DMS 273 treated with DMSO at 0.1 percent for 48 hours (cell line): ENCODE measurements around the gene FAM153A.
"Not testable (repeated sequence)": the region's sequence is repeated elsewhere in the genome, so short reads cannot be mapped to it uniquely, and the experiment has no call there.

Experiments used
- DNase-seq: peaks from one replicate; lab custom pipeline; 2025; lab: John Stamatoyannopoulos, UW

FAM153A gene

GRCh38 chr5:177782792-177783633 lies at the start of gene FAM153A:
FAM153A (minus strand) TSS chr5:177782899.
- not testable (repeated sequence) for DNase-seq

DNA sequence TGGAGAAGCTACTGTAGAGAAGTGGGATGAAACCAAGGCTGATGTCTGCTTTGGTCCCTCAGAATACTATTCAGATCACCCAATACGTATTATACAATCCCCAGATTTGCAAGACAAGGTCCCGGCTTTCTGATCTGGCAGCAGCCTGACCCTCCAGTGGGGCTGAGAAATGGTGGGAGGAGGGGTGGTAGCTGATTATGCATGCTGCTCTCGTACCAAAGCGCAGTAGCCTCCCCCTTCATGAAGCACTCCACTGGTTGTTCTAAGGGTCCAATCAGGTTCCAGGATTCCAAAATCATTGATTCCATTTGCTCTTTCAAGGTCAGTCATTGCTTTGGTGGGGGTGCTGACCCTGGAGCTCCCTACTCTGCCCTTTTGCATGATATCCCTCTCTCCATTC lies 49.6 kb upstream of the FAM153A start:
- not testable (repeated sequence) for DNase-seq

DNA sequence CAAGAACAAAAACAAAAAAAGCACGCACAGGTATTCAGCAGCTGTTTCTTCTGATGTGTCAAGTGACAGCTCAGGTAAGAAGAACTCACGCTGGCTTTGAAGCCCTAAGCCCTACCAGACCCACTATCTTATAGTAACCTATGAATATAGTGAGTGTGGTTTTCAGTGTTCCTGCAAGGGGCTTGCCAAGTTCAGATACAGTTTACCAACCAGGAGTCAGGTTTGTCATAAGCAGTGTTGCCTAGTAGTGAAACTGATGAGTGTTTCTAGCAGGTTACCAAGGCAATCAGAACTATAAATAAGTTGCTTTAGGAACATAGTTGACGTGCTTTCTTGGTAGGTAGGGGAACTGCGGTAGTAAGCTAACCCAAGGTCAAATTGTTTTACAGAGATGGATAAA lies 43.4 kb upstream of the FAM153A start:
- DNase-seq, result not testable (repeated sequence)

- not testable (repeated sequence) for DNase-seq
Measured at GRCh38 chr5:177824776-177825175, 42.1 kb upstream of the FAM153A start.

DNA sequence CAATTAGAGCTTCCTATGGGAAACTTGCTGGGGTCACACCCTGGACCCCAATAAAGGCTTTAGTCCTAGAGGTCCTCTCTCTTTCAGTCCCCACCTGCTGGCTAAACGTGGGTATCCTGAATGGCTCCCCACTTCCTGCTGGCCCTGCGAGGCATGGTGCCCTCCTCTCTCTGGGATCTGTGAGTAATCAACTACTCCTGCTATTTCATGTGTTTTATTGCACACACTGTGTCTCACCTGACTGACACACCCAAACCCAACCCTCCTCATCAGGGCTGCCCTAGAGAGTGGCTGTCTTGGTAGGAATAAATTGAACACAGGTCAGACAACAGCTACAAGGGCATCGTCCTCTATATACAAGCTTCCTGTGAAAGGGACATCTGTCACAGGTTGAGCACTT lies 39.8 kb upstream of the FAM153A start:
- not testable (repeated sequence) for DNase-seq

DNA sequence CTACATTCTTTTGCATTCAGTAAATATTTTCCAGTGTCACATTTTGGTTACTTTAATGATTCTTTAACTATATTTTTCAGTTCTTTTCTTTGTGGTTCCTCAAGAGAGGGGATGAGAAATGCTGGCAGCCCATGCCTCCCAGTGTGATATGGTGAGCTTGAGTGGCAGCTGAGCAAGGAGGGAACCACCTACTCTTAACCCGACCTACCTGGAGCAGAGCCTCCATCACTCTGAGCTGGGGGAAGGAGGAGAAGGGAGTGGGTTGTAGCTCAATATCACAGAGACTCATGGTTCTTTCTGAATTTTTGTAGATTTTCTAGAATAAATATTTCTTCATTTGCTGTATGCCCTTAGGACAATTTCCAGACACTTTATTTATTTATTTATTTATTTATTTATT lies 37.0 kb upstream of the FAM153A start:
- DNase-seq, result not testable (repeated sequence)

DNA sequence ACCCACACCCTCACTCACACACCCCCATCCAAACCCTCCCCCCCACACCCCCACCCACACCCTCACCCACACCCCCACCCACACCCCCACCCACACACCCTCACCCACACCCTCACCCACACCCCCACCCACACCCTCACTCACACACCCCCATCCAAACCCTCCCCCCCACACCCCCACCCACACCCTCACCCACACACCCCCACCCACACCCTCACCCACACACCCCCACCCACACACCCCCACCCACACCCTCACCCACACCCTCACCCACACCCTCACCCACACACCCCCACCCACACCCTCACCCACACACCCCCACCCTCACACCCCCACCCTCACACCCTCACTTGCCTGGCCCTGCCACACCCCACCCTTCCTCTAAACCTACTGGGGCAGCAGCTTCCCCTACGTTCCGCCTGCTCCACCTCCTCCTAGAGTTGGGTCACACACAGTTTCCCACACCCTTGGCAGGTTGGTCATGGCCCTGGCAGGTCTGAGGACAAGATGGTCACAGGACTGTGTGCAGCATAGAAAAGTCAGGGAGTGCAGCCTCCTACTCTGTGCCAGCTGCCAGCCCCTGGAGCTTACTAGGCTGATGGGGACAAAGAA lies 30.2 kb upstream of the FAM153A start:
- DNase-seq, result not testable (repeated sequence)

- DNase-seq, result not testable (repeated sequence)
Measured at GRCh38 chr5:177812160-177812743, 29.6 kb upstream of the FAM153A start.

DNA sequence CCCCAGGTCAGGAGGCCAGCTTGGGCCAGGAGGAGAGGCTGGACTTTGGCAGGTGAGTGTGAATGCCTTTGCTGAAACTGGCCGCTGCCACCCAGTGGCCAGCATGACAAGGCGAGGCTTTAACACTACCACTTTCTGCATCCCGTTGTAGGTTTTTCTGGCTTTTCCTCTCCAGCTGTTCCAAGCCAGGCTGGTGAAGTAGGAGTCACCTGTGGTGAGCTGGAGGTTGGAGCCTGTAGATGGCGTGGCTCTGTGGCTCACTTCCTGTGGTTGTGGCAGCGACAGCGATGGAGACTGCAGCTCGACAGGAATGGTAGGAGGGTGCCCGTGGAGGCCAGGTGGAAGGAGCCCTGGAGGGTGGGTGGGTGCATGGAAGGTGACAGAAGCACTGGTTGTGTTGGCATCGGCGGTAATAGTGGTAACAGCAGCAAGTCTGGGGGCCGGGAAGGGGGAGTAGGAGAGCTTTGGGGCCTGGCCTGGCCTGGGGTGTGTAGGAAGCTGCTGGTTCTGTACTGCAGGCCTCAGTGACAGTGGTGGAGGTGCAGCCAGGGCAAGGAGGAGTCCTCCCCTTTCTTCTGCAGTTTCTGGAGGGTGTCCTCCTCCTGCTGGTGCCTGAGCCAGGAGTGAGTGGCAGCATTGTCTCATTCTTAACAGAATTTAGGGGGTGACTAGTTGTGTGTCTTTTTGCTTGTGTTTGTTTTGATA lies 26.7 kb upstream of the FAM153A start:
- not testable (repeated sequence) for DNase-seq

- DNase-seq, result not testable (repeated sequence)
Measured at GRCh38 chr5:177808420-177808819, 25.7 kb upstream of the FAM153A start.

DNA sequence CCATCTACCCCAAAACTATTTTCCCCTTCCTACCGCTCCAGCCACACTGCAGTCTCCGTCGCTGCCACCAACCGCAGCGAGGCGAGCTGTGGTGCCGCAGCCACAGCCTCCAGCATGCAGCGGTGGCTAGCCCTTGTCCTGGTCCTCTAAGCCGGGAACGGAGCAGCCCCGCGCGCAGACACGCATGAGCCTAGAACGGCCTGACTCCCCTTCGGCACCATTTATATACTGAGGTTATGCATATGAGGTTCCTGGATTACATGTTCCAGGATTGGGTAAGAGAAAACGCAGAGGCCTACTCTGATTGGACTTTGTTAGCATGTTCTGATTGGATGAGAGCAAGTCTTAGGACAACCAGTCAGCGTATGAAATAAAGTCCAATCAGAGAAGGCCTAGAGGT lies 24.6 kb upstream of the FAM153A start:
- not testable (repeated sequence) for DNase-seq

DNA sequence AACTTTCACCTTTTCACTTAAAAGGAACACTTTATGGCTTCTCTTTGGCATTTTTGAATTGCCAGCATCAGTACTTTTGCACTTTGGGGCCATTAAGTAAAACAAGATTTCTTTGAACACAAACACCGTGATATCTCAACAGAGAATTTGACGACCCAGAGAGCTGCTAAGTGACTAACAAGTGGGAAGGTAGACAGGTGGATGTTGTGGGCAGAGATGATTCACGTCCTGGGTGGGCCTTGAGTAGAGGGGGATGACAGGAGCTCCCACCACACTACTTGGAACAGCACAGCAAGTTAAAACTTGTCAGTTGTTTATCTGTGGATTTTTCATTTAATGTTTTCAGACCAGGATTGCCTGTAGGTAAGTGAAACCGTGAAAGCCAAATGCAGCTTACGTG lies 18.7 kb upstream of the FAM153A start:
- DNase-seq, result not testable (repeated sequence)

DNA sequence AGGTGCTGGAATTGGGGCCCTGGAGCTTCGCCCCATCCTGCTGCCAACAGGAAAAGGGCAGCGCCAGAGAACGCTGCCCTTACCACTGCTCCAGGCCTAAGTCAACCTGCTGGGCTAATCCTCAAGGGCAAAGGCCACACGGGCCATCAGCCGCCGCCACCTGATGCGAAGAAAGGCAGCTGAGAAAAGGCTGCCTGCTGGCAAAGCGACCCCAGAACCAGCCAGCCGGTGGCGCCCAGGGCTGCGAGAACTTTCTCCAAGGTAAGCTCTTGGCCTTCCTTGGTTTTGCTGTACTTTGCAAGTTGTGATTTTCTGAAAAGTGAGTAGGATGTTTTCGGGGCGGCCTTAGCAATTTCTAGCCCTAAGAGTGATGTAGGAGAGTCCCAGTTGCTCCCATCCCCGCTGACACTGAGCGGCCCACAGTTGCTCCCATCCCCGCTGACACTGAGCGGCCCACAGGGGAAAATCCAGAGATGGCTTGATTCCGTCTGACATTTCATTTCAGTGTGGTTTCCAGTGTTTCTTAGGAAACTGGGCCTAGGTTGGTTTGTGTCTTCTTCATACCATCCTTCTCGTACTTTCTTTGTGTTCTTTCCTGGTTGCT lies 15.6 kb upstream of the FAM153A start:
- not testable (repeated sequence) for DNase-seq

- DNase-seq, result not testable (repeated sequence)
Measured at GRCh38 chr5:177793272-177793671, 10.6 kb upstream of the FAM153A start.

DNA sequence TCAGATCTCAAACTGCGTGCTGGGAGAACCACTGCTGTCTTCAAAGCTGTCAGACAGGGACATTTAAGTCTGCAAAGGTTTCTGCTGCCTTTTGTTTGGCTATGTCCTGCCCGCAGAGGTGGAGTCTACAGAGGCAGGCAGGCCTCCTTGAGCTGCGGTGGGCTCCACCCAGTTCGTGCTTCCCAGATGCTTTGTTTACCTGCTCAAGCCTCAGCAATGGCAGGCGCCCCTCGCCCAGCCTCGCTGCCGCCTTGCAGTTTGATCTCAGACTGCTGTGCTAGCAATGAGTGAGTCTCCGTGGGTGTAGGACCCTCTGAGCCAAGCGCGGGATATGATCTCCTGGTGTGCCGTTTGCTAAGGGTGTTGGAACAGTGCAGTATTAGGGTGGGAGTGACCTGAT lies 8.9 kb upstream of the FAM153A start:
- not testable (repeated sequence) for DNase-seq

DNA sequence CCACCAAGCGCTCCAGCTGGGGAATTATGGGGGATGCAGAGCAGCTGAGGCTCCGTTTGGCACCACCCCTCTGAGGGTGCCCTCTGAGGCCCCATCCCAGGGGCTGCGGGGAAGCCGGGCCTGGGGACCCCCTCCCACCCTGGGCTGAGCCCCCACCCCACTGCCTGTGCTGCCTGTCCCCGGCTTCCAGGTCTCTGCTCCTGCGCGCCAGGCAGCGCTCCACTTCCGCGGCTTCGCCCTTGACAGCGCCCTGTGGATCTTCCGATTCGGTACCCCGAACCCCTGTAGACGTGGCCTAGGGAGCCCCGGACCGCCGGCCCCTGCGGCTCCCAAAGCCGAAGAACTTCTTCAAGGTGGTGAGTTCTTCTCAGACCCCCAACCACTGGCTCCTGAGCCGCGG lies 530 bp downstream of the FAM153A start:
- not testable (repeated sequence) for DNase-seq

- DNase-seq, result not testable (repeated sequence)
Measured at GRCh38 chr5:177771206-177771605, 11.5 kb downstream of the FAM153A start.

DNA sequence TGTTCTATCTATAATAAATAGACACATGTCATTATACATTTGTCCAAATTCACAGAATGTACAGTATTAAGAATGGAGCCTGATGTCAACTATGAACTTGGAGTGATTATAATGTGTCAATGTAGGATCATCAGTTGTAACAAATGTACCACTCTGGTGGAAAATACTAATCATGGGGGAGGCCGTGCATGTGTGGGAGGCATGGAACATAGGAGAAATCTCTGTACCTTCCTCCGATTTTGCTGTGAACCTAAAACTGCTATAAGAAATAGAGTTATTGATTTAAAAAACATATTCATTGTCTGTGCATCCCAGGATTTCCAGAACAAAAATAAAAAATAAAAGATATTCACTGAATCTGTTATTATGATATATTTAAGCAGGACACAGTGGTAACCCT lies 12.1 kb downstream of the FAM153A start:
- DNase-seq, result not testable (repeated sequence)

- DNase-seq, result not testable (repeated sequence)
Measured at GRCh38 chr5:177763737-177764508, 18.8 kb downstream of the FAM153A start.

DNA sequence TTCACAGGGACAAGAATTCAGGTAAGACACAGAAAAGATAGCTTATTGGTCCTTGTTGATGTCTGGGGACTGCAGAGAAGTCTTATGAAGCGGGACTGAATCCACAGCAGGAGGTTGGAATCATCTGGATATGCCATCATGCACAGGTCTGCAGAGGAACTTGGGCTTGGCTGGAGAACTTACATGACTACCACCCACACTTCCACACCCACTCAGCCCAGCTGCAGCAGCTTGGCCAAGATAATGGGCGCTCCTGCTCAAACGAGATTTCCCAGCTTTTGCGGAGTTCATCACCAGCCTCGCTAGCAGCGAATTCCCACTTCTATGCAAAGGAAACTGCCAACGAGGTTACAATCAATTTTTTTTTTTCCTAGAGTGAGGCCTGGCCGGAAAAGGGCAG lies 21.7 kb downstream of the FAM153A start:
- DNase-seq, result not testable (repeated sequence)

DNA sequence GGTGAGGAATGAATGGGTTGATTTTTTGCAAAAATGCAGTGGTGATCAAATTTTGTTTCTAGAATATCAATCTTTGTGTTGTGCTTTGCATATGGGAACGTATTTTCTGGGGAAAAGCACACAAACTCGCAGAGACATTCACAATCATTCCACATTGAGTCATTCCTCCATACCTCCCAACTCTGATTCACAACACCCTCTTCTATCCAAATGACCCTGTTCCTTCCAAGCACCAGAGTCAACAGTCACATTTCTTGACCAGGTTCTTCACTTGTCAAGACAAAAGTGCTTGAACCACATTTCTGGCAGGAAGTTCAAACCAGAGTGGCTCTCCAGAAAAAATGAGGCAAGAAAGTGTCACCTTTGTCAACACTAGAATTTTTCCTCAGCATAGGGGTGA lies 35.3 kb downstream of the FAM153A start:
- not testable (repeated sequence) for DNase-seq
